OCI-LY3 (cell line): ENCODE results near the gene CHD2.

Source experiments
- H2AFZ ChIP-seq: fragments of 200-600, 300-600 bp; shearing (Covaris generic); 2 replicates; pipeline ENCODE4 v1.6.0; 2014; ENCODE audit warnings: antibody characterized with exemption, low read depth, low read length
- H3K27ac ChIP-seq: fragments of 200-600, 300-600 bp; sonication (generic); 2 replicates; pipeline ENCODE4 v1.5.1; 2014; ENCODE audit warnings: mild to moderate bottlenecking, low read length, moderate library complexity, mixed read lengths
- H3K27me3 ChIP-seq: fragments of 200-600, 300-600 bp; sonication (generic); 2 replicates; pipeline ENCODE4 v1.6.1; 2014; ENCODE audit warnings: low read depth, low read length, mixed read lengths
- H3K36me3 ChIP-seq: fragments of 200-600, 300-600 bp; sonication (generic); replicated peaks from 2 replicates; pipeline ENCODE3; 2014; ENCODE audit warnings: low read depth, low read length, mixed read lengths
- H3K4me1 ChIP-seq: fragments of 300-600, 200-600 bp; sonication (generic); 2 replicates; pipeline ENCODE4 v1.6.1; 2014; ENCODE audit warnings: low read length, mixed read lengths
- H3K4me2 ChIP-seq: fragments of 200-600, 300-600 bp; sonication (generic); 2 replicates; pipeline ENCODE4 v1.6.1; 2014; ENCODE audit warnings: low read length, mixed read lengths
- H3K4me3 ChIP-seq: fragments of 300-600, 200-600 bp; sonication (generic); 2 replicates; pipeline ENCODE4 v1.5.1; 2014; ENCODE audit warnings: antibody characterized with exemption, mild to moderate bottlenecking, low read length, moderate library complexity
- H3K79me2 ChIP-seq: fragments of 300-600, 200-600 bp; shearing (Covaris generic); 2 replicates; pipeline ENCODE4 v1.6.1; 2014; ENCODE audit warnings: mild to moderate bottlenecking, low read length, mixed read lengths
- H3K9ac ChIP-seq: fragments of 300-600, 200-600 bp; shearing (Covaris generic); 2 replicates; pipeline ENCODE4 v1.6.0; 2014; ENCODE audit warnings: mild to moderate bottlenecking, low read length, moderate library complexity
- H3K9me3 ChIP-seq: fragments of 200-600, 300-600 bp; shearing (Covaris generic); 2 replicates; pipeline ENCODE4 v1.6.1; 2014; ENCODE audit warnings: low read length, mixed read lengths; ENCODE audit not compliant: insufficient read depth
- H4K20me1 ChIP-seq: fragments of 200-600, 300-600 bp; sonication (generic); 2 replicates; pipeline ENCODE4 v1.6.1; 2016; ENCODE audit warnings: low read length, mixed read lengths; ENCODE audit not compliant: insufficient read depth
- EZH2phosphoT487 ChIP-seq: fragments of 200-600 bp; shearing (Covaris generic); IDR thresholded peaks from 2 replicates; pipeline ENCODE4 v1.6.1; 2018; ENCODE audit warnings: antibody characterized with exemption, mixed run types, low read depth
- TF ChIP-seq, protein P1 (sequence below): fragments of 200-600, 300-600 bp; sonication (generic); IDR thresholded peaks from 2 replicates; pipeline ENCODE4 v1.5.1; 2014; ENCODE audit warnings: antibody characterized with exemption, low read length, low read depth

CHD2 gene

DNA sequence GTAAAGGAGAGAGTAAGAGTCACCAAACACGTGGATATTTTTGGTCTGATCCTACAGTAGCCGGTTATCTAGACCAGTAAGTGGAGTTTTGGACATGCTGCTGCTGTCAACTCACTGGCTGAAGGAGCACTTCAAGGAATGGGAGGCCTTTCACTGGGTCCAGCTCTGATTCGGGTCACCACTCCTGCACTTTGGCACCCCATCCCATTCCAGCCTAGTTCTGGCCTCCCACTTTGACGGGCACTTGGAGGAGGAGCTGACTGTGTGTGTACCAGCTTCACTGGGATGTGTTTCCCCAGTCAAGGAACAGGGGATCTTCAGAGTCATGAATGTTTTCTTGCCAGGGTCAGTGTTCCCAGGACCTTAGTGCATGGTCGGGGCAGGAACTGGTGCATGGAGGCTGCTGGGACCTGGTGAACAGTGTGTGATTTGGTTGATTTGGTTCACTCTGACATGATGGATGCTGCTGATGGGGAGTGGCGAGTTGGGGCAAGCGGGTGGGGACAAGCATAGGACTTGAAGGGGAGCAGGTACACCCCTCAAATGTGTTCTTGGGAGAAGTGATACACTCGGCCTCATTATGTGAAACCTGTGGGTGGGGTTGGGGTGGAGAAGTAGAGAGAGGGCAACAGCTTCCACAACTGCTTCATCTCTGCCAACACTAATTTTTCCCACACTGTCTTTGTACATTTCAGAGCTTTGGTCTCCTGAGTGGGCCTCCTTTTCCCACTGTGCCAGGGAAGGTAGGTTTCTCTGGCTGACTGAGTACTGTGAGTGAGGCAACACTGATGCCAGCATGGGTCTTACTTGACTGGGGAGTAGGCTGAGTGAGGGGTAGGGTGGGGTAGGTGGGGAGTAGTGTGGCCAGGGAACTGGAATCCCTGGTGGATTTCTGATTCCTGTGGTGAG is 124.8 kb downstream of the CHD2 start:
- no peaks in the 10 kb centered on the region for H3K27me3 ChIP-seq
- peaks cover 84% of the 10 kb centered on the region for H3K36me3 ChIP-seq
- no peaks in the 10 kb centered on the region for H3K4me1 ChIP-seq
- no peaks in the 10 kb centered on the region for H3K9me3 ChIP-seq
- no peak overlapping the region for H3K4me3 ChIP-seq
- H4K20me1 ChIP-seq: peaks cover 78% of the 10 kb centered on the region
- peaks cover 27% of the 10 kb centered on the region for H3K79me2 ChIP-seq
- H3K9ac ChIP-seq: no peak overlapping the region
- no peak overlapping the region for H3K4me2 ChIP-seq
- H3K27ac ChIP-seq: no peak overlapping the region
- H2AFZ ChIP-seq: no peak overlapping the region
- no peak for TF ChIP-seq EZH2phosphoT487
- TF ChIP-seq, protein P1, sequence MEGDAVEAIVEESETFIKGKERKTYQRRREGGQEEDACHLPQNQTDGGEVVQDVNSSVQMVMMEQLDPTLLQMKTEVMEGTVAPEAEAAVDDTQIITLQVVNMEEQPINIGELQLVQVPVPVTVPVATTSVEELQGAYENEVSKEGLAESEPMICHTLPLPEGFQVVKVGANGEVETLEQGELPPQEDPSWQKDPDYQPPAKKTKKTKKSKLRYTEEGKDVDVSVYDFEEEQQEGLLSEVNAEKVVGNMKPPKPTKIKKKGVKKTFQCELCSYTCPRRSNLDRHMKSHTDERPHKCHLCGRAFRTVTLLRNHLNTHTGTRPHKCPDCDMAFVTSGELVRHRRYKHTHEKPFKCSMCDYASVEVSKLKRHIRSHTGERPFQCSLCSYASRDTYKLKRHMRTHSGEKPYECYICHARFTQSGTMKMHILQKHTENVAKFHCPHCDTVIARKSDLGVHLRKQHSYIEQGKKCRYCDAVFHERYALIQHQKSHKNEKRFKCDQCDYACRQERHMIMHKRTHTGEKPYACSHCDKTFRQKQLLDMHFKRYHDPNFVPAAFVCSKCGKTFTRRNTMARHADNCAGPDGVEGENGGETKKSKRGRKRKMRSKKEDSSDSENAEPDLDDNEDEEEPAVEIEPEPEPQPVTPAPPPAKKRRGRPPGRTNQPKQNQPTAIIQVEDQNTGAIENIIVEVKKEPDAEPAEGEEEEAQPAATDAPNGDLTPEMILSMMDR: no peak

DNA sequence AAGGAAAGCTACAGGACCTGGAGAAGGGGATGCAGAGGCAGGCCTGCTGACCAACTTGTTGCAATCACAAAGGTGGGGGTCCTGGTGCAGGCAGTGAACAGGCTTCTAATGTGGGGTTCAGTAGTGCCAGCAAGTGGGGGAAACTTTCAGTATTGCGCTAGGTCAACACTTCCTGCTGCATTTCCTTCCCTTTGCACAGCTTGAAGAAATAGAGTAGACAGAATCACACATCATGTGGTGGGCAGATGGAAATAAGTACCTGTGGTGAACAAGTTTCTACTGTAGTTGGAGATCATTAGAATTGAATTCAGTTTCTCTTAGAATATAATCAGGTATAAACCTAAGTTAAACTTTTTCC is 125.5 kb downstream of the CHD2 start:
- Histone ChIP-seq H3K27me3 (no peaks in the 10 kb centered on the region), H3K79me2 (peaks cover 21% of the 10 kb centered on the region; the same call in 1 of the 2 replicates), H3K27ac (no peak overlapping the region), H3K4me3 (no peak overlapping the region), H3K4me1 (no peaks in the 10 kb centered on the region), H3K4me2 (no peak overlapping the region), H4K20me1 (peaks cover 75% of the 10 kb centered on the region), H3K9me3 (no peaks in the 10 kb centered on the region), H2AFZ (no peak overlapping the region), H3K36me3 (peaks cover 78% of the 10 kb centered on the region), H3K9ac (no peak overlapping the region)
- no peak for TF ChIP-seq EZH2phosphoT487
- TF ChIP-seq, protein P1: no peak

DNA sequence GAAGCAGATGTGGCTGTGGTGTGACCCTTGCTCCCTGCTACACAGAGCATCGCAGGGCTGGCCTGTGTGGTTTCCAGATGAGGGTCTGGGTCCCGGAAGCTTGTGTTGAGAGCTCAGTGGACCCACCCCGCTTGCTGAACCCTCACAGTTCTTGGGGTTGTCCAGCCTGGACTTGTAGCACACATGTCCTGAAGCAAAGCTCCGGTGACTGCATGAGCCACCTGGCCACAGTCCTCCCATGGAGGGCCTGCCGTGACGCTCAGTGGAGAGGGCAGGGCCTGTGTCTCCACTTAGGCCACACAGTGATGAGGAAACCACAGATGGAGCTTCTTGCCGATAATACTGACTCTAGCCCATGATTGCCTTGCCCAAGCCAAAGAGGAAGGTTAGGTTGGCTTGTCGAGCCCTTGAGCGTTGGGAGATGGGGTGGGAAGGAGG is 126.3 kb downstream of the CHD2 start:
- Histone ChIP-seq H3K79me2 (peaks cover 18% of the 10 kb centered on the region; the same call in 1 of the 2 replicates), H3K27ac (no peak overlapping the region), H3K4me1 (no peaks in the 10 kb centered on the region), H2AFZ (no peak overlapping the region), H3K4me3 (no peak overlapping the region), H4K20me1 (peaks cover 67% of the 10 kb centered on the region), H3K27me3 (no peaks in the 10 kb centered on the region), H3K9ac (no peak overlapping the region), H3K36me3 (peaks cover 70% of the 10 kb centered on the region), H3K4me2 (no peak overlapping the region), H3K9me3 (no peaks in the 10 kb centered on the region)
- no peak for TF ChIP-seq EZH2phosphoT487
- TF ChIP-seq, protein P1: no peak

DNA sequence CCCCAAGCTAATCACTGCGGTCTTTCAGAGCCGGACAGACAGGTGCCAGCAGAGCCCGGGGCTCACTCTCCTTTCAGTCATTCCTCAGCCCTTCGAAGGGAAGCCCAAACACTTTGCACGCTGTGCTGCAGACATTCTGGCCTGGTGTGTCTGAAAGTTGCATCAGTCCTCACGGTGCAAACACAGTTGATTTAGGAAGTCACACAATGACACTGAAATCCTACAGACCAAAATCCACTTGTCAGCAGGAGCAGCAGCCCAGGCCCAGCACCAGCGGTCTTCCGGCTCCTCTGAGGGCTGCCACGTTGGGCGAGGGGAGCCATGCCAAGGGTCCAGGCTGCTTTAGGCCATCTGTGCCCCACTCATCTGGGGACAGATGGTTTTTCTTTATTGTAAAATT is 127.3 kb downstream of the CHD2 start:
- no peaks in the 10 kb centered on the region for H3K9me3 ChIP-seq
- no peaks in the 10 kb centered on the region for H3K4me1 ChIP-seq
- peaks cover 8% of the 10 kb centered on the region; the same call in 1 of the 2 replicates for H3K79me2 ChIP-seq
- no peak for TF ChIP-seq EZH2phosphoT487
- TF ChIP-seq, protein P1: no peak
- H4K20me1 ChIP-seq: peaks cover 58% of the 10 kb centered on the region
- no peak overlapping the region for H3K27ac ChIP-seq
- no peak overlapping the region for H2AFZ ChIP-seq
- no peak overlapping the region for H3K4me3 ChIP-seq
- no peaks in the 10 kb centered on the region for H3K27me3 ChIP-seq
- no peak overlapping the region for H3K4me2 ChIP-seq
- H3K36me3 ChIP-seq: peaks cover 61% of the 10 kb centered on the region
- no peak overlapping the region for H3K9ac ChIP-seq
